ENCODE data around the gene FHOD1. TPM values are rescaled to one million over a fixed set of nuclear protein-coding genes. Genes with fewer than 3 reads are reported as not detected.

Gene FHOD1
- total RNA-seq, 4 donors from 2014 or later = 17.9 to 26.4 (median 24.3) TPM

DNA sequence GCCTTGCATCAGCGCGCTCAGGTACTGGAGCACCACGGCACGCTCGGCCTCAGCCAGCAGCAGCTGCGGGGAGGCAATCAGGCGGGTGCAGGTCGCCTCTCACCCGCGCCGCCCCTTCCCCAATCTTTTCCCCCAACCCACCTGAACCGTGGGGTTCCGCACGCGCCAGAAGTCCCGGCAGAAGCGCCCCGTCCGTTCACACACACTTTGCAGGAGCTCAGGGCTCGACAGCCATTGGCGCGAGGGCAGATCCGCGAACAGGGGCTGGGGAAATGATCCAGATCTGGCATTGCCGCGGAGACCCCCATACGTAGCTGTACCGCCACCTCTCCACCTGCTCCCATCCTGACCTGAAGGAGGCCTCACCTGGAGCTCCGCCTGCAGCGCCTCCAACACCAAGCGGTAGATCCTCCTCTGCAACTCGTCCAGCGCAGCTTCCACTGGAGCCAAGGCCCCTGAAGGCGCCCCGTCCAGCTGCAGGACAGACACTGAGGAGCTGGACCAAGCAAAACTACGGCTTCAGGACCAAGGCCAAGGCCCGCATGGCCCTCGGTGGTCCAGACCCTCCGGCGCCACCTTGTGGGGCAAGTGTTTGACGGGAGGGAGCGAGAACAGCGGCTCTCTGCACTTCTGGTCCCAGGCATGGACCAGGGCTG is 62.2 kb downstream of the FHOD1 start:
- Histone ChIP-seq H3K9me3 (no peaks in the 10 kb centered on the region), H3K4me3 (replicated peaks in 1 of 3) (no peak overlapping the region), H3K27ac (no peak overlapping the region), H3K4me1 (peaks cover 15 to 25% of the 10 kb centered on the region in 2 donors), H3K36me3 (no peaks in the 10 kb centered on the region), H3K27me3 (no peaks in the 10 kb centered on the region)
- TF ChIP-seq, protein P1, sequence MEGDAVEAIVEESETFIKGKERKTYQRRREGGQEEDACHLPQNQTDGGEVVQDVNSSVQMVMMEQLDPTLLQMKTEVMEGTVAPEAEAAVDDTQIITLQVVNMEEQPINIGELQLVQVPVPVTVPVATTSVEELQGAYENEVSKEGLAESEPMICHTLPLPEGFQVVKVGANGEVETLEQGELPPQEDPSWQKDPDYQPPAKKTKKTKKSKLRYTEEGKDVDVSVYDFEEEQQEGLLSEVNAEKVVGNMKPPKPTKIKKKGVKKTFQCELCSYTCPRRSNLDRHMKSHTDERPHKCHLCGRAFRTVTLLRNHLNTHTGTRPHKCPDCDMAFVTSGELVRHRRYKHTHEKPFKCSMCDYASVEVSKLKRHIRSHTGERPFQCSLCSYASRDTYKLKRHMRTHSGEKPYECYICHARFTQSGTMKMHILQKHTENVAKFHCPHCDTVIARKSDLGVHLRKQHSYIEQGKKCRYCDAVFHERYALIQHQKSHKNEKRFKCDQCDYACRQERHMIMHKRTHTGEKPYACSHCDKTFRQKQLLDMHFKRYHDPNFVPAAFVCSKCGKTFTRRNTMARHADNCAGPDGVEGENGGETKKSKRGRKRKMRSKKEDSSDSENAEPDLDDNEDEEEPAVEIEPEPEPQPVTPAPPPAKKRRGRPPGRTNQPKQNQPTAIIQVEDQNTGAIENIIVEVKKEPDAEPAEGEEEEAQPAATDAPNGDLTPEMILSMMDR (IDR thresholded peaks at IDR 0.05) = peak; percentile 45 to 89 (median 80)
- TF ChIP-seq POLR2A (IDR thresholded peaks at IDR 0.05) = no peak
- intact Hi-C loops (cut with DNase I) = loop anchor here (10.0 kb wide), 2 partner anchors 210 to 290 kb away; no protein-coding TSS in a partner anchor
- 31% methylated on average over 15 of the region's 43 CpGs; no CpG with 5 or more reads in 1 of the 2 donors for WGBS, 2 donors
- DNase-seq = peak; percentile 95

DNA sequence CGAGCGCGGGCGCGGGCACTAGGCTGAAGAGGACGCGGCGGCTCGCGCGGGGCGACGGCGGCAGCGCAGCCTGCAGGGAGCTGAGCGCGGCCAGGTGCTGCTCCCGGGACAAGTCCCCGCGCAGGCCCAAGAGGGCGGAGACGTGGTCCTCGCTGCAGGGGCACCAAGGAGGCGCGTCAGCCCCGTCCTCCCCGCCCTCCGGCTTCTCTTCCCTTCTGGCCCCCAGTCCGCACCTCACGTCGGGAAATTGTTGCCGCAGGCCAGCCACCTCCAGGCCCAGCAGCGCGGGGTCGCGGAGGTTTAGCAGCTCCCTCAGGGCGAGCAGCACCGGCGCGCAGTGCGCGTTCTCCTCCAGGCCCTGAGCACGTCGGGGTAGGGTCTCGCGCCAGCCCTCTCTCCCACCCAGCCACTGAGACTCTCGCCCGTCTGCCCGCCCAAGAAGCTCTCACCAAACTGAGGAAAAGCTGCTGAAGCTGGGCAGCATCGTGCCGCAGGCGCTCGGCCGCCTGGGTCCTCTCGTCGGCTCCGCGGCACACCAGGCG is 62.8 kb downstream of the FHOD1 start:
- TF ChIP-seq, protein P1 (IDR thresholded peaks at IDR 0.05) = no peak
- no peak for TF ChIP-seq POLR2A (IDR thresholded peaks at IDR 0.05)
- H3K4me1 ChIP-seq = peaks cover 15 to 25% of the 10 kb centered on the region in 2 donors
- H3K27ac ChIP-seq = peak overlapping the region in 2 of 3 donors; percentile 89 to 95
- 6 to 7% methylated on average over 25 to 50 of the region's 59 CpGs for WGBS, 2 donors
- intact Hi-C loops (cut with DNase I) = loop anchor here (10.0 kb wide), 2 partner anchors 210 to 290 kb away; no protein-coding TSS in a partner anchor
- no peak for DNase-seq
- H3K36me3 ChIP-seq = no peaks in the 10 kb centered on the region
- no peaks in the 10 kb centered on the region for H3K27me3 ChIP-seq
- peak overlapping the region in 2 of 3 donors; percentile 42 to 69 for H3K4me3 ChIP-seq (replicated peaks in 1 of 3)
- H3K9me3 ChIP-seq = no peaks in the 10 kb centered on the region

DNA sequence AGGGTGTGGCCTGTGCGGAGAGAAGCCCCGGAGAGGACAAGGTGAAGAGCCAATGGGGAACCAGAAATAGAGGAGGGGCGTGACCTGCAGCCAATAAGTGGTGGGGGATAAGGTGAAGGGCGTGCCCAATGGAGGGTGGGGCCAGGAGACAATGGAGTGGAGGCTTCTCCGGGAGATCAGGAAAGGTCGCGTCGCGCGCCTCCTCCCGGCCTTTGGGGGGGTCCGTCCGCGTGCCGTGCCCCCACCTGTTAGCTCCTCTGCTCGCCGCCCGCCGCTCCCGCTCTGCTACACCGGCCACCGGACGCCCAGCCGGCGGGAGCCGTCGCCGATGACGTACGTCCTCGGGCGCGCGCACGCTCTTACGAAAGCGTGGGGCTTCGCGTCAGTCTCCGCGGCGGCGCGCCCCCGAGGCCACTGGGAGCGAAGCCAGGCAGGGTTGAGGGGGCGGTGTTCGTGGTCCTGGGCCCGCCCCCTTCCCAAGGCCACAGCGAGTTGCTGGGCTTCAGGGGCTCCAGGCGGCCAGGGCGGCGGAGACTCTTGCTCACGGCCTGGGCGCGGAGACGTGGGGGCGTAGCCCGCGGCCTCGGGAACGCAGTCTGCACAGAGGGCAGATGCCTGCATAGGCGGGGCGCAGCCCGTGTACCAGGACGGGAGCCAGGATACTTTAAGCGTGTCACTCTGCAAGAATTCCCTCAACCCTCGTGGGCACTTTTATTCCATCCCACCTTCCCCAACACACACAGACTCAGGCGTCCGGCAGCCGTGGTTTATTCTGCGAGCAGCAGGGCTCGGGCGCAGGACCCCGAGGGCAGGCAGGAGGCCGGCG is 63.4 kb downstream of the FHOD1 start, which contains the start of gene MATCAP1:
MATCAP1 (minus strand) TSS at position 337 of the 826 bp plus-strand sequence. CDS start 3,353 bp downstream, outside the sequence.
- no peaks in the 10 kb centered on the region for H3K36me3 ChIP-seq
- intact Hi-C loops (cut with DNase I) = loop anchor here (10.0 kb wide), 2 partner anchors 209 to 289 kb away; no protein-coding TSS in a partner anchor
- H3K9me3 ChIP-seq = no peaks in the 10 kb centered on the region
- H3K27ac ChIP-seq = peak within 1 kb of the TSS; percentile 89 to 95 (median 93)
- WGBS, 2 donors = 0 to 1% methylated on average over 24 to 26 of the region's 77 CpGs
- peak in 1 of 2 donors; percentile 70 for TF ChIP-seq POLR2A (IDR thresholded peaks at IDR 0.05)
- TF ChIP-seq, protein P1 (IDR thresholded peaks at IDR 0.05) = no peak
- peak; percentile 95 for DNase-seq
- H3K4me1 ChIP-seq = peaks cover 16 to 26% of the 10 kb centered on the region in 2 donors
- peak within 1 kb of the TSS; percentile 42 to 69 (median 45) for H3K4me3 ChIP-seq (replicated peaks in 1 of 3)
- H3K27me3 ChIP-seq = no peaks in the 10 kb centered on the region

DNA sequence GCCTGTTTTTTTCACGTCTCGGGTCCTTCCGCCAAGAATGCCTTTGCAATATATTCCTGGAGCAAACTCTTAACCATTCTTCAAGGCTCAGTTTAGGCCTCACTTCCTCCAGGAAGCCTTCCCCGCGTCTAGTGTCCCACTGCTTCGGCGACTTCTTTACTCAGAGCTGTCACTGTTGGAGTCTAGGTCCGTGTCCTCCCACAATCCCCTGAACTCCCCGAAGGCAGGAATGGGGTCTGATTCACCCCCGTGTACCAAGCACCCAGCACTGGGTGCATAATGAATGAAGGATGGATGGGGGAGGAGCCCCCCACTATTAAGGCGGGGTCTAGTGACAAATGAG is 64.0 kb downstream of the FHOD1 start:
- peaks cover 20 to 32% of the 10 kb centered on the region in 2 donors for H3K4me1 ChIP-seq
- no peaks in the 10 kb centered on the region for H3K9me3 ChIP-seq
- WGBS, 2 donors = 12% methylated on average over 11 of the region's 11 CpGs
- intact Hi-C loops (cut with DNase I) = loop anchor here (10.0 kb wide), 2 partner anchors 208 to 288 kb away; no protein-coding TSS in a partner anchor
- no peak for DNase-seq
- H3K27ac ChIP-seq = peak overlapping the region in 2 of 3 donors; percentile 89 to 95
- H3K27me3 ChIP-seq = no peaks in the 10 kb centered on the region
- peak overlapping the region in 1 of 3 donors; percentile 69 for H3K4me3 ChIP-seq (replicated peaks in 1 of 3)
- no peaks in the 10 kb centered on the region for H3K36me3 ChIP-seq
- TF ChIP-seq, protein P1 (IDR thresholded peaks at IDR 0.05) = no peak
- no peak for TF ChIP-seq POLR2A (IDR thresholded peaks at IDR 0.05)
